Choroid plexus epithelial cell (primary cell): Measurements from ENCODE around the gene PRKCQ.
A peak's percentile ranks its signal among the peaks of the same experiment; 100 is the strongest.

Experiments
- DNase-seq: peaks from one replicate; pipeline ENCODE4 v3.0.0-alpha.2; 2010; ENCODE audit warnings: low read depth
- H3K4me3 ChIP-seq: 2 replicates; pipeline ENCODE4 v1.5.1; 2011; ENCODE audit warnings: low read depth, mild to moderate bottlenecking, control low read depth, low read length, moderate library complexity
- TF ChIP-seq, protein P1 (sequence below): conservative IDR thresholded peaks from 2 replicates; pipeline ENCODE4 v1.5.1; 2011; ENCODE audit warnings: low read depth, mild to moderate bottlenecking, control low read depth, inconsistent platforms, low read length, moderate library complexity

PRKCQ gene

DNA sequence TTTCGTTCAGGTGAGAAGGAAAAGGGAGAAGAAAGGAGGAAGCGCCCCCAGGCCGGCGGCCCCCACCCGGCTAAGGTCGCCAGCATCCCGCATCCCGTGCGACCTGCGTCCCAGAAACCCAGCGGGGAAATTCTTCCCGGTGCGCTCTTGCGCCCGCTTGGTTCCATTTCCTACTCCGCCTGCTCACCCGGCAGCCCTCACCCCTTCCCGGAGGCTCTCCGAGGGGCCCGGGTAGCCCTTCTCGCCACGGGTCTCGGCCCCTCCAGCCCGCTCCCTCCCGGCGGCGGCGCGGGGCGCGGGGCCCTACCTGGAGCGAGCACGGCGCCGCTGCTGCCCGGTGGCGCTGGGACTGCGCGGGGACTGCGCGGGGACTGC lies at the start of gene PRKCQ:
Gene PRKCQ, minus strand, starts transcription at position 373 of the 375 bp plus-strand sequence. CDS start 65,141 bp downstream, outside the sequence.
- TF ChIP-seq, protein P1, sequence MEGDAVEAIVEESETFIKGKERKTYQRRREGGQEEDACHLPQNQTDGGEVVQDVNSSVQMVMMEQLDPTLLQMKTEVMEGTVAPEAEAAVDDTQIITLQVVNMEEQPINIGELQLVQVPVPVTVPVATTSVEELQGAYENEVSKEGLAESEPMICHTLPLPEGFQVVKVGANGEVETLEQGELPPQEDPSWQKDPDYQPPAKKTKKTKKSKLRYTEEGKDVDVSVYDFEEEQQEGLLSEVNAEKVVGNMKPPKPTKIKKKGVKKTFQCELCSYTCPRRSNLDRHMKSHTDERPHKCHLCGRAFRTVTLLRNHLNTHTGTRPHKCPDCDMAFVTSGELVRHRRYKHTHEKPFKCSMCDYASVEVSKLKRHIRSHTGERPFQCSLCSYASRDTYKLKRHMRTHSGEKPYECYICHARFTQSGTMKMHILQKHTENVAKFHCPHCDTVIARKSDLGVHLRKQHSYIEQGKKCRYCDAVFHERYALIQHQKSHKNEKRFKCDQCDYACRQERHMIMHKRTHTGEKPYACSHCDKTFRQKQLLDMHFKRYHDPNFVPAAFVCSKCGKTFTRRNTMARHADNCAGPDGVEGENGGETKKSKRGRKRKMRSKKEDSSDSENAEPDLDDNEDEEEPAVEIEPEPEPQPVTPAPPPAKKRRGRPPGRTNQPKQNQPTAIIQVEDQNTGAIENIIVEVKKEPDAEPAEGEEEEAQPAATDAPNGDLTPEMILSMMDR, result no peak
- peak within 1 kb of the TSS; percentile 64 for H3K4me3 ChIP-seq
- peak; percentile 4 for DNase-seq

DNA sequence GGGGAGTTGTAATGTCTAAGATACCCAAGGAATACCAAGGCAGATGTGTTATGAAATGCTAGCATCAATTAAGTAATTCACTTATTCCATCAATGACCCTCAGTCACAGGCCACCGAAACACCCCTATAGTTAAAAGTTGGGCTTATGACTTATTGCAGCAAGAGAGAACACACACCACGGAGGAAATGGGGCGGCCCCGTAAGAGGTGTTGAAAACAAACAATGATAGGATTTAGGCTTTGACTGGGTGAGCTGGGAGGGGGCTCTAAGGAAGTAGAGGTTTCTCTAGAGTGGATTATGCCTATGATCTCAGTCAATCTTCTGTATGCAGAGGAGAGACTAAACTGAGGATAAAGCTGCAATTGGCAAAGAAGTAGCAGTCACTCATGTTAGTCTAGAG lies 45.4 kb upstream of the PRKCQ start:
- H3K4me3 ChIP-seq, result no peak overlapping the region
- no peak for DNase-seq
- TF ChIP-seq, protein P1, result no peak

DNA sequence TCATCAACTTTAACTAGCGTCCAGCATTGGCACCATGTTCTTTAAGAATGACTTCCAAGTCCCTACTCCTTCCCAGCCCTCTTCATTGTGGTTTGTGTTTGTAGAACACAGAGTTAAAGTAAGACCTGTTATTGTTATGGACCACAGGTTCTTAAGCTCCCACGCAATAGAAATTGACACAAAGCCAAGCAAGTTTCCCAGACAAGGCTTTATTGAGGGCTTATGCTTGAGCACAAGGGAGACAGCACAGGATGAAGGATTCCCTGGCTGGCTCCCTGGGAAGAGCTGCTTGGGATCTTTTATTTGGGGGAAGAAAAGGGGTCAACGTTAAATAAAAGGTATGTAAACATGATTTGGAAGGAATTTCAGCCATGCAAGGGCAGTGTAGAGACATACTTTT lies 44.3 kb upstream of the PRKCQ start:
- no peak for DNase-seq
- TF ChIP-seq, protein P1, result no peak
- H3K4me3 ChIP-seq, result no peak overlapping the region

DNA sequence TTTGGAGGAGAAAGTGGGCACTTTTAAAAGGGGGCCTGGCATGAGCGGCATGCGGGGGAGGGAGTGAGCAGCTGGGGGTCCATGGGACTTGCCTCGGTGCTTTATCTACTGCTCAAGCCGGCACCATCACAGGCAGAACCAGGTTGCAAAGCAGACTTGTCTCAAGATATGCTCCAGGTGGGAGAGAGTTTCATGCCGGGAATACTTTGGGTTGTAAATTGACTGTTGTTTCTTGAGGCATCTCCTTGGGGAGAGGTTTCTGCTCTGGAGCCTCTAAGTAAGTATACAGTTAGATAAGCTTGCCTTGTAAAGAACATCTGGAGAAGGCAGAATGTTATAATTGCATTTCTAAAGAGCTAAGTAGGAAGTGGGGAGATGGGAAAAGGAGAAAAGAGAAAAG lies 42.8 kb upstream of the PRKCQ start:
- TF ChIP-seq, protein P1, result no peak

DNA sequence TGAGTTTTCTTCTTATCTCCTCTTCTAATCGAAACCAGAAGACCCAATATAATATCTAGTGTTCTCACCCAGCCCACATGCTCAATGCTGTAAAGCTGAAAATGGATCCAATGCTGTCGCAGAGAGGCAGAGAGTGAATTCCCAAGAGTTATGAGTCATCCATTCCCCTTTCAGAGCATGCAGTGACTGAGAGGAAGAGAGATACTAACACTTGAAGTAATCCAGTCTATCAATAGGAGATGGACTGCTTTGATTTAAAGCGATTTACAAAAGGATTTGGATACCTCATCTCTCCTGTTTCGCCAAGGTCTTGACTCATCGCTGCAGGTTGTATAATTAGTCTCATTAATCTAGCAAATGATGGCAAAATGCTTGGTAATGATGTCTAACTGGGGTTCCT lies 41.5 kb upstream of the PRKCQ start:
- peak; percentile 13 for DNase-seq
- TF ChIP-seq, protein P1, result no peak
- H3K4me3 ChIP-seq, result no peak overlapping the region

More for the DNA sequence above, 42.8 kb upstream of the PRKCQ start:
- DNase-seq, result no peak
- H3K4me3 ChIP-seq, result no peak overlapping the region

DNA sequence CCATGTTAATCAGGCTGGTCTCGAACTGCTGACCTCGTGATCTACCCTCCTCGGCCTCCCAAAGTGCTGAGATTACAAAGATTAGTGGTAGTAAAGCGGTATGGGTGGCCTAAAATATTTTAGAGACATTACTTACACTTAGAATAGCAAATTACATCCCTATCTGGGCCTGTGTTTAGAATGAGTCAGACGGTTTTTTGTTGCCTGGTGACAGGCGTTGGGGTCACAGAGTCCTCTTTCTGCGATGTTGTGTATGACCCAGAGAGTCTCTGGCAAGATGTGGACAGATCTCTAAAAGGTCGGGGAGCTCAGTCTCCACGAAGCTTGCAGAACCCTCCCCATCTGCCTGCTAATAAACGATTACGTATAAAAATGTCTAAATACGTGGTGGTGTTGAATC lies 39.6 kb upstream of the PRKCQ start:
- no peak for DNase-seq
- TF ChIP-seq, protein P1, result no peak
- no peak overlapping the region for H3K4me3 ChIP-seq

DNA sequence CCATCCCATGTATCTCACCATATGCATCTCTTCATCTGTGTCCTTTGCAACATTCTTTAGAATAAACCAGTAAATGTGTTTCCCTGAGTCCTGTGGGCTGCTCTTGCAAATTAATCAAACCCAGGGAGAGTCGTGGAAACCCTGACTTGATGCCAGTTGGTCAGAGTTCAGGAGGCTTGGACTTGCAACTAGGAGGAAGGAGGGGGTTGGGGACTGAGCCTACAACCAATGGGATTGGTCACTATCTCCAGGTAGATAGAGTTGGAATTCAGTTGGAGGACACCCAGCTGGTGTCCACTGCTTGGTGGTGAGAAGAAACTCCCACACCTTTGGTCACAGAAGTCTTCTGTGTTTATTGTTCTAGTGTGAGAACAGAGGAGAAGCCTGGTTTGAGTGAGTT lies 38.3 kb upstream of the PRKCQ start:
- DNase-seq, result no peak
- no peak overlapping the region for H3K4me3 ChIP-seq
- TF ChIP-seq, protein P1, result no peak
